Liver (tissue), 3 donors: ENCODE measurements around the gene ZAP70.

Experiments
- JUND ChIP-seq, 2 donors: IDR thresholded peaks; 2 replicates each; pipeline ENCODE4 v1.6.1; 2016; ENCODE audit warnings: antibody characterized with exemption in 2 of 2
- RAD21 ChIP-seq, 2 donors: IDR thresholded peaks; 2 replicates each; pipeline ENCODE4 v1.6.1; 2016; ENCODE audit warnings: antibody characterized with exemption in 2 of 2, mild to moderate bottlenecking in 2 of 2
- SP1 ChIP-seq: IDR thresholded peaks from 2 replicates; pipeline ENCODE4 v1.6.1; 2018; ENCODE audit warnings: antibody characterized with exemption, mild to moderate bottlenecking
- TAF1 ChIP-seq: conservative IDR thresholded peaks from 2 replicates; pipeline ENCODE4 v1.6.1; 2016; ENCODE audit warnings: antibody characterized with exemption, mild to moderate bottlenecking
- TF ChIP-seq, protein P1 (sequence below): fragments of 150-350 bp; IDR thresholded peaks from 2 replicates; pipeline ENCODE4 v1.5.1; 2017; ENCODE audit warnings: improper control_type of control experiment, low read depth, low read length; ENCODE audit not compliant: missing input control
- TF ChIP-seq, protein P2 (sequence below): IDR thresholded peaks from 2 replicates; pipeline ENCODE4 v1.6.1; 2016; ENCODE audit warnings: antibody characterized with exemption
- TF ChIP-seq, protein P3 (sequence below): IDR thresholded peaks from 2 replicates; pipeline ENCODE4 v1.6.1; 2016; ENCODE audit warnings: antibody characterized with exemption
- donor health status: healthy.
- donor health status: healthy.

DNA sequence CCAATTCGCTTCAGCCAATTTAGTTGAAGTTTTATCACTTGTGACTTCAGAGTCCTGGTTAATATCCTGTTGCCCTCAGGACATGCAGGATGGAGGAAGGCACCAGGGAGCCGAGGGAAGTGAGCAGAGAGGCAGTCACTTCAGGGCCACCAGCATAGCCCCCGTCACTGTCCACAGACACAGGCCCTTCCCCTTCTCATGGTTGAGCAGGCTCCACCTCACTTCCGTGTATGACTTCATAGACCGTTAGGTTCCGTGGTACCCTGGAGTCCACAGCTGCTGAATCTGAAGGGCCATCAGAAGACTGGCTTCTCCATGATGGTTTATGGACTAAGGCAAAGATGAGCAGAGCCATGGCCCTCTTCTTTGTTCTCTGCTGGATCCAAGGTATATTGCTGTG lies 43.9 kb upstream of the ZAP70 start, which contains the start of gene C2orf92:
- TF ChIP-seq, protein P1, sequence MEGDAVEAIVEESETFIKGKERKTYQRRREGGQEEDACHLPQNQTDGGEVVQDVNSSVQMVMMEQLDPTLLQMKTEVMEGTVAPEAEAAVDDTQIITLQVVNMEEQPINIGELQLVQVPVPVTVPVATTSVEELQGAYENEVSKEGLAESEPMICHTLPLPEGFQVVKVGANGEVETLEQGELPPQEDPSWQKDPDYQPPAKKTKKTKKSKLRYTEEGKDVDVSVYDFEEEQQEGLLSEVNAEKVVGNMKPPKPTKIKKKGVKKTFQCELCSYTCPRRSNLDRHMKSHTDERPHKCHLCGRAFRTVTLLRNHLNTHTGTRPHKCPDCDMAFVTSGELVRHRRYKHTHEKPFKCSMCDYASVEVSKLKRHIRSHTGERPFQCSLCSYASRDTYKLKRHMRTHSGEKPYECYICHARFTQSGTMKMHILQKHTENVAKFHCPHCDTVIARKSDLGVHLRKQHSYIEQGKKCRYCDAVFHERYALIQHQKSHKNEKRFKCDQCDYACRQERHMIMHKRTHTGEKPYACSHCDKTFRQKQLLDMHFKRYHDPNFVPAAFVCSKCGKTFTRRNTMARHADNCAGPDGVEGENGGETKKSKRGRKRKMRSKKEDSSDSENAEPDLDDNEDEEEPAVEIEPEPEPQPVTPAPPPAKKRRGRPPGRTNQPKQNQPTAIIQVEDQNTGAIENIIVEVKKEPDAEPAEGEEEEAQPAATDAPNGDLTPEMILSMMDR, result no peak
- TF ChIP-seq, protein P2, sequence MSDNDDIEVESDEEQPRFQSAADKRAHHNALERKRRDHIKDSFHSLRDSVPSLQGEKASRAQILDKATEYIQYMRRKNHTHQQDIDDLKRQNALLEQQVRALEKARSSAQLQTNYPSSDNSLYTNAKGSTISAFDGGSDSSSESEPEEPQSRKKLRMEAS, result no peak
- TF ChIP-seq, protein P3, sequence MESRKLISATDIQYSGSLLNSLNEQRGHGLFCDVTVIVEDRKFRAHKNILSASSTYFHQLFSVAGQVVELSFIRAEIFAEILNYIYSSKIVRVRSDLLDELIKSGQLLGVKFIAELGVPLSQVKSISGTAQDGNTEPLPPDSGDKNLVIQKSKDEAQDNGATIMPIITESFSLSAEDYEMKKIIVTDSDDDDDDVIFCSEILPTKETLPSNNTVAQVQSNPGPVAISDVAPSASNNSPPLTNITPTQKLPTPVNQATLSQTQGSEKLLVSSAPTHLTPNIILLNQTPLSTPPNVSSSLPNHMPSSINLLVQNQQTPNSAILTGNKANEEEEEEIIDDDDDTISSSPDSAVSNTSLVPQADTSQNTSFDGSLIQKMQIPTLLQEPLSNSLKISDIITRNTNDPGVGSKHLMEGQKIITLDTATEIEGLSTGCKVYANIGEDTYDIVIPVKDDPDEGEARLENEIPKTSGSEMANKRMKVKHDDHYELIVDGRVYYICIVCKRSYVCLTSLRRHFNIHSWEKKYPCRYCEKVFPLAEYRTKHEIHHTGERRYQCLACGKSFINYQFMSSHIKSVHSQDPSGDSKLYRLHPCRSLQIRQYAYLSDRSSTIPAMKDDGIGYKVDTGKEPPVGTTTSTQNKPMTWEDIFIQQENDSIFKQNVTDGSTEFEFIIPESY, result no peak
- no peak for TF ChIP-seq RAD21 (IDR thresholded peaks at IDR 0.05)
- no peak for TF ChIP-seq TAF1
- no peak for TF ChIP-seq SP1
- TF ChIP-seq JUND (IDR thresholded peaks at IDR 0.05), result no peak
